Measurements from ENCODE around the gene KCNE4. TPM values are rescaled to one million over a fixed set of nuclear protein-coding genes. Genes with fewer than 3 reads are reported as not detected.

The KCNE4 gene
- total RNA-seq, 1 donor from 2014 or later, result 0.27 TPM

GRCh38 chr2:223069465-223069864 is 17.5 kb downstream of the KCNE4 start:
- H3K36me3 Mint-ChIP-seq (ENCODE audit: low read depth, unreplicated experiment), result no peaks in the 10 kb centered on the region

GRCh38 chr2:223069988-223070387 is 18.0 kb downstream of the KCNE4 start:
- H3K4me1 ChIP-seq (ENCODE audit: insufficient read depth, low read length), result no peaks in the 10 kb centered on the region
- FAIRE-seq (no peak), DNase-seq (ENCODE audit: low read depth) (no peak)
- H3K4me1 Mint-ChIP-seq (ENCODE audit: low read depth, unreplicated experiment), result peaks cover 6% of the 10 kb centered on the region
- H3K27me3 Mint-ChIP-seq (ENCODE audit: low read depth, unreplicated experiment), result no peaks in the 10 kb centered on the region
- H3K36me3 Mint-ChIP-seq (ENCODE audit: low read depth, unreplicated experiment), result no peaks in the 10 kb centered on the region
- TF ChIP-seq EZH2 (IDR thresholded peaks at IDR 0.05; ENCODE audit: insufficient read depth, low read length), result no peak
- TF ChIP-seq CTCF (IDR thresholded peaks at IDR 0.05; ENCODE audit: insufficient read depth, low read depth, low read length), result no peak
- no peak overlapping the region for H2AFZ ChIP-seq (ENCODE audit: low read depth, low read length)
- H3K9me3 ChIP-seq (ENCODE audit: insufficient read depth, low read depth, low read length), result no peaks in the 10 kb centered on the region
- no peak overlapping the region for H3K4me3 Mint-ChIP-seq (ENCODE audit: unreplicated experiment)
- no peaks in the 10 kb centered on the region for H4K20me1 ChIP-seq (ENCODE audit: insufficient read depth, low read length)
- peaks cover 4% of the 10 kb centered on the region for H3K9me3 Mint-ChIP-seq (ENCODE audit: unreplicated experiment)
- H3K27ac ChIP-seq (ENCODE audit: low read depth, low read length), result no peak overlapping the region
- H3K4me3 ChIP-seq (ENCODE audit: insufficient read depth, low read depth, low read length), result no peak overlapping the region
- no peak overlapping the region for H3K27ac Mint-ChIP-seq (ENCODE audit: unreplicated experiment)
- no peaks in the 10 kb centered on the region for H3K27me3 ChIP-seq (ENCODE audit: insufficient read depth, low read length)
- no peak overlapping the region for H3K4me2 ChIP-seq (ENCODE audit: low read length)
- H3K79me2 ChIP-seq (ENCODE audit: insufficient read depth, low read length), result no peaks in the 10 kb centered on the region
- H3K9ac ChIP-seq (ENCODE audit: low read length), result no peak overlapping the region
- H3K36me3 ChIP-seq (ENCODE audit: insufficient read depth, low read length), result no peaks in the 10 kb centered on the region

More at GRCh38 chr2:223069465-223069864, 17.5 kb downstream of the KCNE4 start:
- peaks cover 6% of the 10 kb centered on the region for H3K4me1 Mint-ChIP-seq (ENCODE audit: low read depth, unreplicated experiment)
- H2AFZ ChIP-seq (ENCODE audit: low read depth, low read length), result no peak overlapping the region
- no peaks in the 10 kb centered on the region for H3K27me3 ChIP-seq (ENCODE audit: insufficient read depth, low read length)
- FAIRE-seq, result no peak
- peaks cover 4% of the 10 kb centered on the region for H3K9me3 Mint-ChIP-seq (ENCODE audit: unreplicated experiment)
- DNase-seq (ENCODE audit: low read depth), result no peak
- no peaks in the 10 kb centered on the region for H3K9me3 ChIP-seq (ENCODE audit: insufficient read depth, low read depth, low read length)
- H3K4me1 ChIP-seq (ENCODE audit: insufficient read depth, low read length), result no peaks in the 10 kb centered on the region
- H3K9ac ChIP-seq (ENCODE audit: low read length), result no peak overlapping the region
- no peak for TF ChIP-seq EZH2 (IDR thresholded peaks at IDR 0.05; ENCODE audit: insufficient read depth, low read length)
- no peak for TF ChIP-seq CTCF (IDR thresholded peaks at IDR 0.05; ENCODE audit: insufficient read depth, low read depth, low read length)
- H4K20me1 ChIP-seq (ENCODE audit: insufficient read depth, low read length), result no peaks in the 10 kb centered on the region
- H3K4me3 Mint-ChIP-seq (ENCODE audit: unreplicated experiment), result no peak overlapping the region
- H3K27ac Mint-ChIP-seq (ENCODE audit: unreplicated experiment), result no peak overlapping the region
- no peak overlapping the region for H3K27ac ChIP-seq (ENCODE audit: low read depth, low read length)
- no peaks in the 10 kb centered on the region for H3K36me3 ChIP-seq (ENCODE audit: insufficient read depth, low read length)
- no peaks in the 10 kb centered on the region for H3K27me3 Mint-ChIP-seq (ENCODE audit: low read depth, unreplicated experiment)
- H3K4me2 ChIP-seq (ENCODE audit: low read length), result no peak overlapping the region
- no peak overlapping the region for H3K4me3 ChIP-seq (ENCODE audit: insufficient read depth, low read depth, low read length)
- H3K79me2 ChIP-seq (ENCODE audit: insufficient read depth, low read length), result no peaks in the 10 kb centered on the region

- FAIRE-seq (peak; percentile 34), DNase-seq (ENCODE audit: low read depth) (no peak)
- TF ChIP-seq EZH2 (IDR thresholded peaks at IDR 0.05; ENCODE audit: insufficient read depth, low read length), result no peak
- TF ChIP-seq CTCF (IDR thresholded peaks at IDR 0.05; ENCODE audit: insufficient read depth, low read depth, low read length), result no peak
- Histone ChIP-seq H3K9me3 (ENCODE audit: insufficient read depth, low read depth, low read length) (no peaks in the 10 kb centered on the region), H3K4me3 (ENCODE audit: insufficient read depth, low read depth, low read length) (no peak overlapping the region), H3K27me3 (ENCODE audit: insufficient read depth, low read length) (no peaks in the 10 kb centered on the region), H3K4me2 (ENCODE audit: low read length) (no peak overlapping the region), H3K36me3 (ENCODE audit: insufficient read depth, low read length) (no peaks in the 10 kb centered on the region), H2AFZ (ENCODE audit: low read depth, low read length) (no peak overlapping the region), H3K79me2 (ENCODE audit: insufficient read depth, low read length) (no peaks in the 10 kb centered on the region), H4K20me1 (ENCODE audit: insufficient read depth, low read length) (no peaks in the 10 kb centered on the region), H3K9ac (ENCODE audit: low read length) (no peak overlapping the region), H3K27ac (ENCODE audit: low read depth, low read length) (no peak overlapping the region), H3K4me1 (ENCODE audit: insufficient read depth, low read length) (peaks cover 1% of the 10 kb centered on the region)
- no peak overlapping the region for H3K27ac Mint-ChIP-seq (ENCODE audit: unreplicated experiment)
- no peaks in the 10 kb centered on the region for H3K27me3 Mint-ChIP-seq (ENCODE audit: low read depth, unreplicated experiment)
- H3K4me1 Mint-ChIP-seq (ENCODE audit: low read depth, unreplicated experiment), result peaks cover 11% of the 10 kb centered on the region
- H3K4me3 Mint-ChIP-seq (ENCODE audit: unreplicated experiment), result no peak overlapping the region
- peaks cover 7% of the 10 kb centered on the region for H3K9me3 Mint-ChIP-seq (ENCODE audit: unreplicated experiment)
- no peaks in the 10 kb centered on the region for H3K36me3 Mint-ChIP-seq (ENCODE audit: low read depth, unreplicated experiment)
Measured at GRCh38 chr2:223071139-223071538, 19.1 kb downstream of the KCNE4 start.
